ENCODE data around the gene SUPT16H.

GRCh38 chr14:21347201-21347600 lies 36.6 kb downstream of the SUPT16H start:
- TF ChIP-seq CTCF (IDR thresholded peaks at IDR 0.05; ENCODE audit: insufficient read depth, low read length, poor library complexity, severe bottlenecking), result no peak
- TF ChIP-seq EZH2phosphoT487 (conservative IDR thresholded peaks at IDR 0.05; ENCODE audit: low read length), result no peak
